ENCODE measurements around the gene SLC26A8.

SLC26A8 gene

GRCh38 chr6:35973670-35974222, 50.7 kb downstream of the SLC26A8 start:
- H2AFZ ChIP-seq (ENCODE audit: low read length, unreplicated experiment): no peak overlapping the region

GRCh38 chr6:35972471-35973367, 51.7 kb downstream of the SLC26A8 start:
- Histone ChIP-seq H2AFZ (ENCODE audit: low read length, unreplicated experiment) (no peak overlapping the region), H3K4me3 (ENCODE audit: low read depth, low read length) (no peak overlapping the region), H3K79me2 (ENCODE audit: control insufficient read depth, insufficient read depth, low read length, unreplicated experiment) (no peaks in the 10 kb centered on the region), H3K4me1 (ENCODE audit: control insufficient read depth, insufficient read depth, low read length, unreplicated experiment) (peaks cover 14% of the 10 kb centered on the region), H3K36me3 (ENCODE audit: insufficient read depth, low read length) (no peaks in the 10 kb centered on the region), H3K27ac (ENCODE audit: low read depth, low read length) (no peak overlapping the region), H3K27me3 (ENCODE audit: insufficient read depth, low read length) (no peaks in the 10 kb centered on the region)

More at GRCh38 chr6:35973670-35974222, 50.7 kb downstream of the SLC26A8 start:
- H3K27me3 ChIP-seq (ENCODE audit: insufficient read depth, low read length): no peaks in the 10 kb centered on the region
- H3K27ac ChIP-seq (ENCODE audit: low read depth, low read length): no peak overlapping the region
- no peaks in the 10 kb centered on the region for H3K79me2 ChIP-seq (ENCODE audit: control insufficient read depth, insufficient read depth, low read length, unreplicated experiment)
- no peak overlapping the region for H3K4me3 ChIP-seq (ENCODE audit: low read depth, low read length)
- H3K36me3 ChIP-seq (ENCODE audit: insufficient read depth, low read length): no peaks in the 10 kb centered on the region
- H3K4me1 ChIP-seq (ENCODE audit: control insufficient read depth, insufficient read depth, low read length, unreplicated experiment): peaks cover 14% of the 10 kb centered on the region

GRCh38 chr6:35970181-35970580, 54.3 kb downstream of the SLC26A8 start:
- Histone ChIP-seq H2AFZ (ENCODE audit: low read length, unreplicated experiment) (peak overlapping the region; percentile 77), H3K27ac (ENCODE audit: low read depth, low read length) (peak overlapping the region; percentile 71), H3K36me3 (ENCODE audit: insufficient read depth, low read length) (no peaks in the 10 kb centered on the region), H3K79me2 (ENCODE audit: control insufficient read depth, insufficient read depth, low read length, unreplicated experiment) (no peaks in the 10 kb centered on the region), H3K27me3 (ENCODE audit: insufficient read depth, low read length) (no peaks in the 10 kb centered on the region), H3K4me3 (ENCODE audit: low read depth, low read length) (no peak overlapping the region), H3K4me1 (ENCODE audit: control insufficient read depth, insufficient read depth, low read length, unreplicated experiment) (peaks cover 14% of the 10 kb centered on the region)

- Histone ChIP-seq H3K4me3 (ENCODE audit: low read depth, low read length) (no peak overlapping the region), H3K36me3 (ENCODE audit: insufficient read depth, low read length) (no peaks in the 10 kb centered on the region), H3K27ac (ENCODE audit: low read depth, low read length) (peak overlapping the region; percentile 71), H2AFZ (ENCODE audit: low read length, unreplicated experiment) (peak overlapping the region; percentile 77), H3K27me3 (ENCODE audit: insufficient read depth, low read length) (no peaks in the 10 kb centered on the region), H3K4me1 (ENCODE audit: control insufficient read depth, insufficient read depth, low read length, unreplicated experiment) (peaks cover 14% of the 10 kb centered on the region), H3K79me2 (ENCODE audit: control insufficient read depth, insufficient read depth, low read length, unreplicated experiment) (no peaks in the 10 kb centered on the region)
Observed at GRCh38 chr6:35969646-35970045, 54.8 kb downstream of the SLC26A8 start.

- Histone ChIP-seq H3K36me3 (ENCODE audit: insufficient read depth, low read length) (no peaks in the 10 kb centered on the region), H2AFZ (ENCODE audit: low read length, unreplicated experiment) (no peak overlapping the region), H3K79me2 (ENCODE audit: control insufficient read depth, insufficient read depth, low read length, unreplicated experiment) (no peaks in the 10 kb centered on the region), H3K4me1 (ENCODE audit: control insufficient read depth, insufficient read depth, low read length, unreplicated experiment) (peaks cover 14% of the 10 kb centered on the region), H3K4me3 (ENCODE audit: low read depth, low read length) (no peak overlapping the region), H3K27ac (ENCODE audit: low read depth, low read length) (no peak overlapping the region), H3K27me3 (ENCODE audit: insufficient read depth, low read length) (no peaks in the 10 kb centered on the region)
Observed at GRCh38 chr6:35968821-35969220, 55.6 kb downstream of the SLC26A8 start.

GRCh38 chr6:35967076-35967774, 57.2 kb downstream of the SLC26A8 start:
- Histone ChIP-seq H2AFZ (ENCODE audit: low read length, unreplicated experiment) (no peak overlapping the region), H3K4me3 (ENCODE audit: low read depth, low read length) (no peak overlapping the region), H3K4me1 (ENCODE audit: control insufficient read depth, insufficient read depth, low read length, unreplicated experiment) (peaks cover 12% of the 10 kb centered on the region), H3K27ac (ENCODE audit: low read depth, low read length) (no peak overlapping the region), H3K36me3 (ENCODE audit: insufficient read depth, low read length) (no peaks in the 10 kb centered on the region), H3K79me2 (ENCODE audit: control insufficient read depth, insufficient read depth, low read length, unreplicated experiment) (no peaks in the 10 kb centered on the region), H3K27me3 (ENCODE audit: insufficient read depth, low read length) (no peaks in the 10 kb centered on the region)

- Histone ChIP-seq H3K79me2 (ENCODE audit: control insufficient read depth, insufficient read depth, low read length, unreplicated experiment) (no peaks in the 10 kb centered on the region), H3K4me1 (ENCODE audit: control insufficient read depth, insufficient read depth, low read length, unreplicated experiment) (no peaks in the 10 kb centered on the region), H3K27ac (ENCODE audit: low read depth, low read length) (no peak overlapping the region), H2AFZ (ENCODE audit: low read length, unreplicated experiment) (no peak overlapping the region), H3K4me3 (ENCODE audit: low read depth, low read length) (no peak overlapping the region), H3K27me3 (ENCODE audit: insufficient read depth, low read length) (peaks cover 14% of the 10 kb centered on the region), H3K36me3 (ENCODE audit: insufficient read depth, low read length) (no peaks in the 10 kb centered on the region)
Observed at GRCh38 chr6:35962779-35963560, 61.5 kb downstream of the SLC26A8 start.

- no peak overlapping the region for H3K27ac ChIP-seq (ENCODE audit: low read depth, low read length)
- no peak overlapping the region for H3K4me3 ChIP-seq (ENCODE audit: low read depth, low read length)
- peaks cover 14% of the 10 kb centered on the region for H3K27me3 ChIP-seq (ENCODE audit: insufficient read depth, low read length)
- H3K79me2 ChIP-seq (ENCODE audit: control insufficient read depth, insufficient read depth, low read length, unreplicated experiment): no peaks in the 10 kb centered on the region
- no peaks in the 10 kb centered on the region for H3K36me3 ChIP-seq (ENCODE audit: insufficient read depth, low read length)
- no peak overlapping the region for H2AFZ ChIP-seq (ENCODE audit: low read length, unreplicated experiment)
- peaks cover 5% of the 10 kb centered on the region for H3K4me1 ChIP-seq (ENCODE audit: control insufficient read depth, insufficient read depth, low read length, unreplicated experiment)
Observed at GRCh38 chr6:35960187-35960586, 64.3 kb downstream of the SLC26A8 start.

GRCh38 chr6:35955970-35956369, 68.5 kb downstream of the SLC26A8 start:
- H3K36me3 ChIP-seq (ENCODE audit: insufficient read depth, low read length): no peaks in the 10 kb centered on the region
- H3K27ac ChIP-seq (ENCODE audit: low read depth, low read length): no peak overlapping the region
- H3K4me1 ChIP-seq (ENCODE audit: control insufficient read depth, insufficient read depth, low read length, unreplicated experiment): peaks cover 12% of the 10 kb centered on the region
- no peak overlapping the region for H2AFZ ChIP-seq (ENCODE audit: low read length, unreplicated experiment)
- peaks cover 11% of the 10 kb centered on the region for H3K27me3 ChIP-seq (ENCODE audit: insufficient read depth, low read length)
- no peak overlapping the region for H3K4me3 ChIP-seq (ENCODE audit: low read depth, low read length)
- H3K79me2 ChIP-seq (ENCODE audit: control insufficient read depth, insufficient read depth, low read length, unreplicated experiment): no peaks in the 10 kb centered on the region

- Histone ChIP-seq H3K79me2 (ENCODE audit: control insufficient read depth, insufficient read depth, low read length, unreplicated experiment) (no peaks in the 10 kb centered on the region), H3K27me3 (ENCODE audit: insufficient read depth, low read length) (peaks cover 8% of the 10 kb centered on the region), H3K27ac (ENCODE audit: low read depth, low read length) (no peak overlapping the region), H2AFZ (ENCODE audit: low read length, unreplicated experiment) (no peak overlapping the region), H3K36me3 (ENCODE audit: insufficient read depth, low read length) (no peaks in the 10 kb centered on the region), H3K4me3 (ENCODE audit: low read depth, low read length) (no peak overlapping the region), H3K4me1 (ENCODE audit: control insufficient read depth, insufficient read depth, low read length, unreplicated experiment) (peaks cover 12% of the 10 kb centered on the region)
Observed at GRCh38 chr6:35955521-35955920, 68.9 kb downstream of the SLC26A8 start.
